ENCODE data around the gene STARD5.

DNA sequence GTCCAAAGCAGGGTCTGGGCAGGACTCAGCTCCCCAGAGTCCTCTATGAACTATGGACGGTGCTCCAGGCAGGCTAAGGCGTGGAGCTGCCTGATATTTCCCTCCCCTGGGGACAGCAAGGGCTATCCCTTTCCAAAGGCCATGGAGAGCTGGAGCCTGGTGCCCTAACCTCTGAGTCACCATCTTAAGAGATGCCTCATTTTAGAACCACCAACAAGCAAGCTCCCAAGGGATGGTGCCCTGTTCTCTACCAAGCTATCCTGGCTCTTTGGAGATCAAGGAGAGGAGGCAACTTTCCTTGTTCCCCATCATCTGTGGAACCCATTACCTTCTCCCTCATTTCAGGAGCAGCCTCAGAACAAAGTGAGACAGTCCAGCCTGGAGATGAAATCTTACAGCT lies 15.7 kb downstream of the STARD5 start:
- TF ChIP-seq, protein P1, sequence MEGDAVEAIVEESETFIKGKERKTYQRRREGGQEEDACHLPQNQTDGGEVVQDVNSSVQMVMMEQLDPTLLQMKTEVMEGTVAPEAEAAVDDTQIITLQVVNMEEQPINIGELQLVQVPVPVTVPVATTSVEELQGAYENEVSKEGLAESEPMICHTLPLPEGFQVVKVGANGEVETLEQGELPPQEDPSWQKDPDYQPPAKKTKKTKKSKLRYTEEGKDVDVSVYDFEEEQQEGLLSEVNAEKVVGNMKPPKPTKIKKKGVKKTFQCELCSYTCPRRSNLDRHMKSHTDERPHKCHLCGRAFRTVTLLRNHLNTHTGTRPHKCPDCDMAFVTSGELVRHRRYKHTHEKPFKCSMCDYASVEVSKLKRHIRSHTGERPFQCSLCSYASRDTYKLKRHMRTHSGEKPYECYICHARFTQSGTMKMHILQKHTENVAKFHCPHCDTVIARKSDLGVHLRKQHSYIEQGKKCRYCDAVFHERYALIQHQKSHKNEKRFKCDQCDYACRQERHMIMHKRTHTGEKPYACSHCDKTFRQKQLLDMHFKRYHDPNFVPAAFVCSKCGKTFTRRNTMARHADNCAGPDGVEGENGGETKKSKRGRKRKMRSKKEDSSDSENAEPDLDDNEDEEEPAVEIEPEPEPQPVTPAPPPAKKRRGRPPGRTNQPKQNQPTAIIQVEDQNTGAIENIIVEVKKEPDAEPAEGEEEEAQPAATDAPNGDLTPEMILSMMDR (IDR thresholded peaks at IDR 0.05): no peak
- no peak for TF ChIP-seq POLR2A (IDR thresholded peaks at IDR 0.05)

All from Peyer's patch (tissue), 4 donors.